22Rv1 (cell line): Measurements from ENCODE around the gene ABCA13.

Experiments
- CTCF ChIP-seq: fragments of 450-650 bp; IDR thresholded peaks from 2 replicates; pipeline ENCODE4 v1.5.1; 2017; ENCODE audit warnings: mild to moderate bottlenecking
- ZFX ChIP-seq: fragments of 450-650 bp; IDR thresholded peaks from 2 replicates; pipeline ENCODE4 v1.6.1; 2017; ENCODE audit warnings: antibody characterized with exemption, borderline replicate concordance

GRCh38 chr7:48263311-48263650, 92.0 kb downstream of the ABCA13 start:
- no peak for TF ChIP-seq CTCF
- no peak for TF ChIP-seq ZFX
